Tibial nerve (tissue), 4 donors: ENCODE data around the gene PTPRE. TPM values are rescaled to one million over a fixed set of nuclear protein-coding genes. Genes with fewer than 3 reads are reported as not detected.
A peak's percentile ranks its signal among the peaks of the same experiment; 100 is the strongest.

Experiments
- DNase-seq, 2 donors: peaks; one replicate each; pipeline ENCODE4 v3.0.0-alpha.2; 2019; ENCODE audit warnings: low spot score in 2 of 2
- H3K27ac ChIP-seq, 4 donors: fragments of 200-600 bp; sonication (generic) in 3 of 4; one replicate each; pipeline ENCODE4 v1.5.1; 2017 to 2019; ENCODE audit warnings: mild to moderate bottlenecking in 1 of 4
- H3K27me3 ChIP-seq, 2 donors: fragments of 200-600 bp; sonication (generic) in 1 of 2; one replicate each; pipeline versions ENCODE4 v1.5.1 to v1.6.0; 2017 to 2019
- H3K36me3 ChIP-seq, 3 donors: fragments of 200-600 bp; sonication (generic); one replicate each; pipeline ENCODE4 v1.5.1; 2018 to 2019
- H3K4me1 ChIP-seq, 4 donors: fragments of 200-600 bp; sonication (generic) in 3 of 4; one replicate each; pipeline ENCODE4 v1.5.1; 2017 to 2019
- H3K4me3 ChIP-seq, 4 donors: fragments of 200-600 bp; sonication (generic) in 3 of 4; one replicate each; pipeline ENCODE4 v1.5.1; 2017 to 2019; ENCODE audit warnings: mild to moderate bottlenecking in 1 of 4, moderate library complexity in 1 of 4
- H3K9me3 ChIP-seq, 4 donors: fragments of 200-600 bp; sonication (generic) in 3 of 4; one replicate each; pipeline ENCODE4 v1.5.1; 2017 to 2019
- EP300 ChIP-seq, 2 donors: sonication (generic); formaldehyde crosslinking; IDR thresholded peaks; one replicate each; pipeline ENCODE4 v1.6.1; 2017; ENCODE audit warnings: antibody characterized with exemption in 2 of 2, mild to moderate bottlenecking in 1 of 2
- POLR2A ChIP-seq, 2 donors: fragments of 450-650 bp; IDR thresholded peaks; one replicate each; pipeline ENCODE4 v1.6.1; 2017; ENCODE audit warnings: antibody characterized with exemption in 2 of 2, mild to moderate bottlenecking in 2 of 2, moderate library complexity in 2 of 2
- WGBS, 2 donors: methylation state at CpG; one replicate each; pipeline ENCODE4 v1.1.5; 2018; 5-methylcytosine and 5-hydroxymethylcytosine counted together
- total RNA-seq, 4 donors: library from RNA; depleted of rRNA; stranded (reverse); fragments of >200 nt; gene quantifications; one replicate each; pipeline ENCODE4 v1.1.0, GENCODE V29; 2016
- TF ChIP-seq, protein P1 (sequence below), 5 experiments: fragments of 200-600 bp in 3 of 5; fragments of 450-650 bp in 2 of 5; sonication (generic) in 3 of 5; IDR thresholded peaks; one replicate each; pipeline ENCODE4 v1.5.1; 2016 to 2019; ENCODE audit warnings: antibody characterized with exemption in 5 of 5, mild to moderate bottlenecking in 3 of 5, moderate library complexity in 2 of 5

Gene PTPRE
- total RNA-seq, 4 donors from 2014 or later = 19.0 to 38.1 (median 25.8) TPM

DNA sequence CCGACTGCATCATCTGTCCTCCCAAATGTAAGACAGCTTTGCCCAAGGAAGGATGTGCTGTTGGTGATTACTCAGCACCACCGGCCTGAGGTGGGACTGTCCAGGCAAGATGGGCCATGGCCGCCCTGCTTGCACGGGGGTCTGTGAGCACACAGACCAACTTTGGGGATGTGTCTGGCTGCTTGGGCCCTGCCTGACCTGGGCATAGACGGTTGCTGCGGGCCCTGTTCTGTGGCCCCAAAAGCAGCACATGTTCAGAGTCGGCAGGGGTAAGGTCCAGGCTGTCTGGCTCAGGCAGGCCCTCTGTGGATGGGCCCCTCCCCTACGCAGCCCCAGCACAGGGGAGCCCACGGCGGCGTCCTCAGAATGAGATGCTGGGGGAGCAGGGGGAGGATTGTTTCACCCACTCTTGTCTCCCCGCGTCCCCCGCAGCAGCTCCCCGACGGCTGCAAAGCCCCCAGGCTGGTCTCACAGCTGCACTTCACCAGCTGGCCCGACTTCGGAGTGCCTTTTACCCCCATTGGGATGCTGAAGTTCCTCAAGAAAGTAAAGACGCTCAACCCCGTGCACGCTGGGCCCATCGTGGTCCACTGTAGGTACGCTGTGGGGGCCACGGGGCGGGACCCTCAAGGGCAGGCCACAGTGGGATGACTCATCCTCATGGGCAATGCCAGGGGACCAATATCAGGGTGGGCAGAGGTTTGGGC is 160.9 kb downstream of the PTPRE start:
- peak in 1 of 2 donors; percentile 12 for DNase-seq
- 90 to 94% methylated on average over 21 to 22 of the region's 25 CpGs for WGBS, 2 donors
- Histone ChIP-seq H3K9me3 (no peaks in the 10 kb centered on the region), H3K4me3 (no peak overlapping the region), H3K4me1 (peaks cover 0 to 30% (median 21%) of the 10 kb centered on the region in 4 donors), H3K36me3 (peaks cover 0 to 68% (median 0%) of the 10 kb centered on the region in 3 donors), H3K27ac (no peak overlapping the region), H3K27me3 (no peaks in the 10 kb centered on the region)
- TF ChIP-seq, protein P1, sequence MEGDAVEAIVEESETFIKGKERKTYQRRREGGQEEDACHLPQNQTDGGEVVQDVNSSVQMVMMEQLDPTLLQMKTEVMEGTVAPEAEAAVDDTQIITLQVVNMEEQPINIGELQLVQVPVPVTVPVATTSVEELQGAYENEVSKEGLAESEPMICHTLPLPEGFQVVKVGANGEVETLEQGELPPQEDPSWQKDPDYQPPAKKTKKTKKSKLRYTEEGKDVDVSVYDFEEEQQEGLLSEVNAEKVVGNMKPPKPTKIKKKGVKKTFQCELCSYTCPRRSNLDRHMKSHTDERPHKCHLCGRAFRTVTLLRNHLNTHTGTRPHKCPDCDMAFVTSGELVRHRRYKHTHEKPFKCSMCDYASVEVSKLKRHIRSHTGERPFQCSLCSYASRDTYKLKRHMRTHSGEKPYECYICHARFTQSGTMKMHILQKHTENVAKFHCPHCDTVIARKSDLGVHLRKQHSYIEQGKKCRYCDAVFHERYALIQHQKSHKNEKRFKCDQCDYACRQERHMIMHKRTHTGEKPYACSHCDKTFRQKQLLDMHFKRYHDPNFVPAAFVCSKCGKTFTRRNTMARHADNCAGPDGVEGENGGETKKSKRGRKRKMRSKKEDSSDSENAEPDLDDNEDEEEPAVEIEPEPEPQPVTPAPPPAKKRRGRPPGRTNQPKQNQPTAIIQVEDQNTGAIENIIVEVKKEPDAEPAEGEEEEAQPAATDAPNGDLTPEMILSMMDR (IDR thresholded peaks at IDR 0.05) = no peak
- TF ChIP-seq EP300 (IDR thresholded peaks at IDR 0.05) (no peak), POLR2A (IDR thresholded peaks at IDR 0.05) (no peak)

DNA sequence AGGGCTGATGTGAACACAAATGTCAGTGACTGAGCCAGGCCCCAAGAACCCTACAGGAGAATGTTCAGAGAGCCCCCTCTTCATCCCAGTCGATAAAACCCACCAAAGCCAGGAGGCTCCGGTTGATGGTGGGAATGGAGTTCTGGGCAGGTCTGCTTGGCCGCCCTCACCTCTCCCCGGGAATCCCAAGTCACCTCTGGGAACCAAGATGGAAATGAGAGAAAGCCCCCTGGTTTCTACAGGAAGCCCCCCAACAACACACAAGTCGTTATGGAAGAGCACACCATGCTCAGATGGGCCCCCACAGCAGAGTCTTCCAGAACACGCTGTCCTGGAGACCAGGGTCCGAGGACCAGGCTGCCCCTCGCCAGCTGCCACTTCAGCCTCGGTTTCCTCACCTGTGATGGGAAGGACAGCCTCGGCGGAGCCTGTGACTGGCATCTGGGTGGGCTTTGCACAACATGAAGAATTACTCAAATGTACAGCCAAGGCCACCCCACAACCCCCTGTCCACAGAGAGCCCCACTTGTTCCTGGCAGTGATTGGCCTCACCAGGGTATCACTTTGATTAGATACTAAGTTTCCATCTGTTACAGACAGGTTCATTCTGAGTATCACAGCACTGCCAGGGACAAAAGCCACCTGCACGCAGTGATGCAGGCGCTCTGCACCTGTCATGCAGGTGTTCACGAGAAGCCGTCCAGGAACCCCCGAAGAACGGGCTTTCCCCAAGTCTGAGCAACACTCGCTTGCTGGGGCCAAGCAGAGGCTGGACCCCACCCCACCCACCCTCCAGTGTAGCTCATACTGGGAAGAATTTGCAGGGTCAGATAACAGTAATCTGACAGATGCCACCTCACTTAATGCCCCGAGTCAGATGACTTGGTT is 161.7 kb downstream of the PTPRE start:
- no peaks in the 10 kb centered on the region for H3K9me3 ChIP-seq
- no peak overlapping the region for H3K4me3 ChIP-seq
- peaks cover 0 to 22% (median 19%) of the 10 kb centered on the region in 4 donors for H3K4me1 ChIP-seq
- peak in 1 of 2 donors; percentile 9 for DNase-seq
- peaks cover 0 to 76% (median under 1%) of the 10 kb centered on the region in 3 donors for H3K36me3 ChIP-seq
- WGBS, 2 donors = 90 to 93% methylated on average over 12 to 15 of the region's 19 CpGs
- TF ChIP-seq EP300 (IDR thresholded peaks at IDR 0.05) = no peak
- TF ChIP-seq, protein P1 (IDR thresholded peaks at IDR 0.05) = no peak
- no peak for TF ChIP-seq POLR2A (IDR thresholded peaks at IDR 0.05)
- H3K27ac ChIP-seq = no peak overlapping the region
- H3K27me3 ChIP-seq = no peaks in the 10 kb centered on the region

DNA sequence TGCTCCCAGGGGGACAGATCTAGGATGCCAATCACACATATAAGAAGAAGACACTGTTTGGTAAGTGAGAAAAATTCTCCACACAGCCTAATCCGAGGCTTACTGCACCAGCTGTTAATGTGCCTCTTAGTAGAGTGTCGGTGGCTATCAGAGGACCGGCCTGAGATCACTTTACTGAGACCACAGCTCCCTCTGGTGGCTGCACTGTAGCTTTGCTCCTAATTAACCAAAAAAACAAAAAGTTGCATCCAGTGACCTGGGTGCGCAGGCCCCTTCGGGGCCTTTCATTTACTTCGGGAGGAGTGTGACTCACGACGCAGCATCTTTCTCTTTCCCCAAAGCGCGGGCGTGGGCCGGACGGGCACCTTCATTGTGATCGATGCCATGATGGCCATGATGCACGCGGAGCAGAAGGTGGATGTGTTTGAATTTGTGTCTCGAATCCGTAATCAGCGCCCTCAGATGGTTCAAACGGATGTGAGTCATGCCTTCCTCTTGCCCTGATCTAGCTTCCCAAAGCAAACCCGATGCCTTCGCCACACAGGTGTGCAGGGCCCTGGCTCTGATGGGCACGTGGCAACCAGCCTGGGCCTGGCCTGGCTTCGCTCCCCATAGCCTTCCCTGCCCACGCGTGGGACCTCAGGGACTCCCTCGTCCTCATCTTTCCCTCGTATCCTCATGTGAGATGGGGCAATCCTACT is 162.6 kb downstream of the PTPRE start:
- Histone ChIP-seq H3K27ac (no peak overlapping the region), H3K36me3 (peaks cover 0 to 82% (median 5%) of the 10 kb centered on the region in 3 donors), H3K4me1 (peaks cover 0 to 13% (median 11%) of the 10 kb centered on the region in 4 donors), H3K9me3 (no peaks in the 10 kb centered on the region), H3K27me3 (no peaks in the 10 kb centered on the region), H3K4me3 (no peak overlapping the region)
- 39 to 40% methylated on average over 28 of the region's 28 CpGs for WGBS, 2 donors
- TF ChIP-seq, protein P1 (IDR thresholded peaks at IDR 0.05) = peak; percentile 72 to 88 (median 81)
- no peak for TF ChIP-seq POLR2A (IDR thresholded peaks at IDR 0.05)
- DNase-seq = peak in 1 of 2 donors; percentile 18

DNA sequence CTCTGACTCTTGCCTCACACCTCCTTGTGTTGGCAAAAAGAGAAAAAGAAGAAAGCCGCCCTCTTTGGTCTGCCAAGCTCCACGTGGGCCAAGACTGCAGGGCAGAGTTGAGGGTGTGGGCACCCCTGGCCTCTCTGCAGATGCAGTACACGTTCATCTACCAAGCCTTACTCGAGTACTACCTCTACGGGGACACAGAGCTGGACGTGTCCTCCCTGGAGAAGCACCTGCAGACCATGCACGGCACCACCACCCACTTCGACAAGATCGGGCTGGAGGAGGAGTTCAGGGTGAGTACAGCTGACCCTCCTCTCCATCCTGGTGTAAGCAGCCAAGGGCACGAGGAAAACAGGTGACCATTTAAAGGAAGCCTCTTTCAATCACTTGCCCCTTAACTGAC is 163.3 kb downstream of the PTPRE start:
- no peak overlapping the region for H3K4me3 ChIP-seq
- no peak for TF ChIP-seq POLR2A (IDR thresholded peaks at IDR 0.05)
- no peaks in the 10 kb centered on the region for H3K27me3 ChIP-seq
- peak in 1 of 2 donors; percentile 9 for DNase-seq
- WGBS, 2 donors = 87 to 88% methylated on average over 9 to 10 of the region's 10 CpGs
- H3K4me1 ChIP-seq = peaks cover 0 to 7% (median 5%) of the 10 kb centered on the region in 4 donors
- no peak overlapping the region for H3K27ac ChIP-seq
- H3K9me3 ChIP-seq = no peaks in the 10 kb centered on the region
- peaks cover 0 to 89% (median 5%) of the 10 kb centered on the region in 3 donors for H3K36me3 ChIP-seq

DNA sequence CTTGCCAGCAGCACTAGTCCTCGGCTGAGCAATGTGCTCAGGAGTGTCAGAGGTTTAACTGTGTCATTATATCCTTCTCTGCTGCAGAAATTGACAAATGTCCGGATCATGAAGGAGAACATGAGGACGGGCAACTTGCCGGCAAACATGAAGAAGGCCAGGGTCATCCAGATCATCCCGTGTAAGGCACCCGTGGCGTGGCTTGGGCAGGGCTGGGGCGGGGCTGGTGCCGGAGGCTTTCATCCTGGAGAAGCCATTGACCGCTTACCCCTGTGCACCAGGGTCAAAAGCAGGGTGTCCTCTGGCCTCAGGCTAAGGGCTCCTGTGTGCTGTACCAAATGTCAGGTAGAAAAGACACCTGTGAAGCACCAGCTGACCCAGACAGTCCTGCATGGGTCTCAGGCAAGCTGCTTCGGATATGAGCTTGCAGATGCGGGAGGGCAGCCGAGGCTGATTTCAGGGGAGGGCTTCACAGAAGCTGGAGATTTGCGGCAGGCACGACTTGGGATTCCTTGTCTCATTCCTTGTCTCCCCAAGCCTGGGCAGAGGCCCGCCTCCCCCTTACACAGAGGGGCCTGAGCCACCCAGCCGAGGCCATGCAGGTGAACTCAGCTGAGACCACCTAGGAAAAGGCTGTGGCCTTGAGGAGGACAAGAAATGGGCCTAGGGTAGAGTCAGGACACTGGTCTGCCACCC is 164.0 kb downstream of the PTPRE start:
- no peak overlapping the region for H3K27ac ChIP-seq
- DNase-seq = peak in 1 of 2 donors; percentile 8
- H3K27me3 ChIP-seq = no peaks in the 10 kb centered on the region
- peaks cover 0 to 85% (median 5%) of the 10 kb centered on the region in 3 donors for H3K36me3 ChIP-seq
- TF ChIP-seq POLR2A (IDR thresholded peaks at IDR 0.05) = no peak
- no peak for TF ChIP-seq EP300 (IDR thresholded peaks at IDR 0.05)
- TF ChIP-seq, protein P1 (IDR thresholded peaks at IDR 0.05) = no peak
- H3K4me3 ChIP-seq = no peak overlapping the region
- no peaks in the 10 kb centered on the region for H3K4me1 ChIP-seq
- no peaks in the 10 kb centered on the region for H3K9me3 ChIP-seq
- WGBS, 2 donors = 82 to 85% methylated on average over 17 of the region's 17 CpGs
